Measurements from ENCODE around the gene GMCL2.

DNA sequence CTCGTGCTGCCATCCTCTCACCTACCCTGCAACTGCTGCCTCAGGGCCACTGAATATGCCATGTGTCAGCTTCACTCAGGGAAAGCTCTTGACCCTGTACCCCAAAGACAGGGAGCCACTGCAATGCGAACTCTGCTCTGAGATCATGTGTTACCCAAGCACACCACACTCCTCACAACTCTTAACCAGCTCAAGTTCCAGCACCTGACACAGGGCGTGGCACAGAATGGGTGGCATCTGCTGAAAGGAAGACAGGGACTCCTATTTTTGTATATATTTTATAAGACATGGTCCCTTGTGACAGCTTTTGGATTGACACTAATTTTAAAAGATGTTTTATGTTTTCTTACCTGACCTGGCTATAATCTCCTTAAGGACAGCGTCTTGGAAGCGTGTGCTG, 34.7 kb upstream of the GMCL2 start:
- TF ChIP-seq, protein P1, sequence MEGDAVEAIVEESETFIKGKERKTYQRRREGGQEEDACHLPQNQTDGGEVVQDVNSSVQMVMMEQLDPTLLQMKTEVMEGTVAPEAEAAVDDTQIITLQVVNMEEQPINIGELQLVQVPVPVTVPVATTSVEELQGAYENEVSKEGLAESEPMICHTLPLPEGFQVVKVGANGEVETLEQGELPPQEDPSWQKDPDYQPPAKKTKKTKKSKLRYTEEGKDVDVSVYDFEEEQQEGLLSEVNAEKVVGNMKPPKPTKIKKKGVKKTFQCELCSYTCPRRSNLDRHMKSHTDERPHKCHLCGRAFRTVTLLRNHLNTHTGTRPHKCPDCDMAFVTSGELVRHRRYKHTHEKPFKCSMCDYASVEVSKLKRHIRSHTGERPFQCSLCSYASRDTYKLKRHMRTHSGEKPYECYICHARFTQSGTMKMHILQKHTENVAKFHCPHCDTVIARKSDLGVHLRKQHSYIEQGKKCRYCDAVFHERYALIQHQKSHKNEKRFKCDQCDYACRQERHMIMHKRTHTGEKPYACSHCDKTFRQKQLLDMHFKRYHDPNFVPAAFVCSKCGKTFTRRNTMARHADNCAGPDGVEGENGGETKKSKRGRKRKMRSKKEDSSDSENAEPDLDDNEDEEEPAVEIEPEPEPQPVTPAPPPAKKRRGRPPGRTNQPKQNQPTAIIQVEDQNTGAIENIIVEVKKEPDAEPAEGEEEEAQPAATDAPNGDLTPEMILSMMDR (IDR thresholded peaks at IDR 0.05), result no peak
- no peak for TF ChIP-seq POLR2A (IDR thresholded peaks at IDR 0.05)

All from right lobe of liver (tissue), 4 donors.